Hepatocyte (in vitro differentiated cells): ENCODE results near the gene CDH4. TPM values are rescaled to one million over a fixed set of nuclear protein-coding genes. Genes with fewer than 3 reads are reported as not detected.

Source experiments
- DNase-seq: peaks from one replicate; pipeline ENCODE4 v3.0.0-alpha.2; 2016; ENCODE audit warnings: low spot score
- H2AFZ ChIP-seq: fragments of 200-600 bp; sonication (generic); 2 replicates; pipeline ENCODE4 v1.6.0; 2016; ENCODE audit warnings: antibody characterized with exemption, mild to moderate bottlenecking
- H3K27ac ChIP-seq: fragments of 200-600 bp; sonication (generic); 2 replicates; pipeline ENCODE4 v1.5.1; 2016; ENCODE audit warnings: mild to moderate bottlenecking
- H3K27me3 ChIP-seq: fragments of 200-600 bp; sonication (generic); 2 replicates; pipeline ENCODE4 v1.6.1; 2016
- H3K36me3 ChIP-seq: fragments of 200-600 bp; sonication (generic); replicated peaks from 2 replicates; pipeline ENCODE4 v1.5.1; 2016; ENCODE audit warnings: low read depth; ENCODE audit not compliant: insufficient read depth
- H3K4me1 ChIP-seq: fragments of 200-600 bp; sonication (generic); 2 replicates; pipeline ENCODE4 v1.5.1; 2016; ENCODE audit warnings: mild to moderate bottlenecking, moderate library complexity; ENCODE audit not compliant: insufficient read depth
- H3K4me2 ChIP-seq: fragments of 200-600 bp; sonication (generic); 2 replicates; pipeline ENCODE4 v1.6.0; 2016
- H3K4me3 ChIP-seq: fragments of 200-600 bp; sonication (generic); 2 replicates; pipeline ENCODE4 v1.5.1; 2016; ENCODE audit warnings: mild to moderate bottlenecking
- H3K79me2 ChIP-seq: fragments of 200-600 bp; sonication (generic); 2 replicates; pipeline ENCODE4 v1.6.0; 2017; ENCODE audit warnings: mild to moderate bottlenecking
- H3K9me2 ChIP-seq: fragments of 200-600 bp; sonication (generic); replicated peaks from 2 replicates; pipeline ENCODE4 v1.6.0; 2017; ENCODE audit warnings: mild to moderate bottlenecking; ENCODE audit not compliant: insufficient read depth
- H3K9me3 ChIP-seq: fragments of 200-600 bp; sonication (generic); 2 replicates; pipeline ENCODE4 v1.5.1; 2016; ENCODE audit warnings: low read depth, mild to moderate bottlenecking
- H4K20me1 ChIP-seq: fragments of 200-600 bp; sonication (generic); 2 replicates; pipeline ENCODE4 v1.6.0; 2016; ENCODE audit warnings: mild to moderate bottlenecking; ENCODE audit not compliant: insufficient read depth, poor library complexity, severe bottlenecking
- CTCF ChIP-seq: fragments of 200-600 bp; sonication (generic); IDR thresholded peaks from 2 replicates; pipeline ENCODE4 v1.5.1; 2016; ENCODE audit warnings: antibody characterized with exemption, mild to moderate bottlenecking; ENCODE audit not compliant: poor library complexity
- EZH2 ChIP-seq: fragments of 200-600 bp; sonication (generic); IDR thresholded peaks from 2 replicates; pipeline ENCODE4 v1.6.1; 2016; ENCODE audit warnings: antibody characterized with exemption, mild to moderate bottlenecking, borderline replicate concordance
- EZH2phosphoT487 ChIP-seq: fragments of 200-600 bp; sonication (generic); IDR thresholded peaks from one replicate; pipeline ENCODE4 v1.6.1; 2018; ENCODE audit warnings: antibody characterized with exemption, mild to moderate bottlenecking, low read depth, moderate library complexity; ENCODE audit not compliant: unreplicated experiment, severe bottlenecking
- WGBS: methylation state at CpG from one replicate; pipeline ENCODE4 v1.1.6; 2016; ENCODE audit warnings: low lambda C conversion rate; ENCODE audit errors: missing lambda C conversion rate; 5-methylcytosine and 5-hydroxymethylcytosine counted together
- polyA plus RNA-seq: library from polyadenylated mRNA; unstranded; fragments of >200 nt; fragmentation: Nextera tagmentation; extraction: Ambion mirVana; gene quantifications from 2 replicates; pipeline ENCODE4 v1.2.1, GENCODE V29; 2016
- total RNA-seq: library from RNA; depleted of rRNA; stranded (reverse); fragments of >200 nt; gene quantifications from 2 replicates; pipeline ENCODE4 v1.2.3, GENCODE V29; 2014

The CDH4 gene
- total and polyA plus RNA-seq, 2 experiments from 2014 or later = 0.53 to 0.73 TPM

GRCh38 chr20:61919239-61919638, 667.2 kb downstream of the CDH4 start:
- no peak overlapping the region for H3K27ac ChIP-seq
- H3K9me2 ChIP-seq = no peaks in the 10 kb centered on the region
- no peaks in the 10 kb centered on the region for H4K20me1 ChIP-seq
- no peaks in the 10 kb centered on the region for H3K36me3 ChIP-seq
- H3K79me2 ChIP-seq = no peaks in the 10 kb centered on the region
- H3K4me2 ChIP-seq = no peak overlapping the region
- H2AFZ ChIP-seq = no peak overlapping the region
- no peaks in the 10 kb centered on the region for H3K27me3 ChIP-seq
- TF ChIP-seq EZH2phosphoT487 = no peak
- 92% methylated on average over 6 of the region's 6 CpGs for WGBS
- no peaks in the 10 kb centered on the region for H3K9me3 ChIP-seq
- no peaks in the 10 kb centered on the region for H3K4me1 ChIP-seq
- DNase-seq = no peak
- H3K4me3 ChIP-seq = no peak overlapping the region

- H3K4me3 ChIP-seq = no peak overlapping the region
- no peaks in the 10 kb centered on the region for H3K79me2 ChIP-seq
- no peaks in the 10 kb centered on the region for H3K9me2 ChIP-seq
- H3K36me3 ChIP-seq = no peaks in the 10 kb centered on the region
- H4K20me1 ChIP-seq = no peaks in the 10 kb centered on the region
- 86% methylated on average over 41 of the region's 42 CpGs for WGBS
- H3K9me3 ChIP-seq = no peaks in the 10 kb centered on the region
- DNase-seq = no peak
- H3K4me2 ChIP-seq = no peak overlapping the region
- no peak overlapping the region for H2AFZ ChIP-seq
- H3K4me1 ChIP-seq = no peaks in the 10 kb centered on the region
- no peak overlapping the region for H3K27ac ChIP-seq
- H3K27me3 ChIP-seq = no peaks in the 10 kb centered on the region
- TF ChIP-seq CTCF (no peak), EZH2 (no peak), EZH2phosphoT487 (no peak)
Observed at GRCh38 chr20:61919675-61920365, 667.8 kb downstream of the CDH4 start.

GRCh38 chr20:61922411-61922810, 670.4 kb downstream of the CDH4 start:
- H3K27me3 ChIP-seq = no peaks in the 10 kb centered on the region

GRCh38 chr20:61922936-61923335, 670.9 kb downstream of the CDH4 start:
- no peaks in the 10 kb centered on the region for H3K9me2 ChIP-seq
- H3K27ac ChIP-seq = no peak overlapping the region
- no peaks in the 10 kb centered on the region for H4K20me1 ChIP-seq
- H3K4me3 ChIP-seq = no peak overlapping the region
- no peak overlapping the region for H2AFZ ChIP-seq
- H3K27me3 ChIP-seq = no peaks in the 10 kb centered on the region
- H3K4me1 ChIP-seq = no peaks in the 10 kb centered on the region
- TF ChIP-seq EZH2phosphoT487 (no peak), CTCF (no peak)
- no peaks in the 10 kb centered on the region for H3K9me3 ChIP-seq
- H3K36me3 ChIP-seq = no peaks in the 10 kb centered on the region
- H3K79me2 ChIP-seq = no peaks in the 10 kb centered on the region
- no peak overlapping the region for H3K4me2 ChIP-seq
- WGBS = 82% methylated on average over 7 of the region's 8 CpGs
- DNase-seq = no peak

More at GRCh38 chr20:61922411-61922810, 670.4 kb downstream of the CDH4 start:
- Histone ChIP-seq H3K9me2 (no peaks in the 10 kb centered on the region), H3K27ac (no peak overlapping the region), H3K36me3 (no peaks in the 10 kb centered on the region), H3K79me2 (no peaks in the 10 kb centered on the region), H3K4me1 (no peaks in the 10 kb centered on the region), H3K4me3 (no peak overlapping the region), H3K4me2 (no peak overlapping the region), H2AFZ (no peak overlapping the region), H3K9me3 (no peaks in the 10 kb centered on the region), H4K20me1 (no peaks in the 10 kb centered on the region)
- DNase-seq = no peak
- WGBS = 85% methylated on average over 8 of the region's 8 CpGs
- TF ChIP-seq EZH2phosphoT487 (no peak), EZH2 (no peak), CTCF (no peak)
